Omental fat pad (tissue), 4 donors: ENCODE data around the gene NFIX. TPM values are rescaled to one million over a fixed set of nuclear protein-coding genes. Genes with fewer than 3 reads are reported as not detected.

Experiments used
- total RNA-seq, 4 donors: library from RNA; depleted of rRNA; stranded (reverse); fragments of >200 nt; gene quantifications; one replicate each; pipeline ENCODE4 v1.1.0, GENCODE V29; 2016

The NFIX gene
- total RNA-seq, 4 donors from 2014 or later: 39.5 to 53.1 (median 43.0) TPM

Other genes starting within 250 kb of the NFIX start
- gene BEST2, start 243.7 kb upstream of the NFIX start, total RNA-seq: not detected
- gene HOOK2, start 219.9 kb upstream of the NFIX start, total RNA-seq: 10 to 100 TPM; 26.9 to 71.3 (median 56.3) TPM
- gene JUNB, start 204.0 kb upstream of the NFIX start, total RNA-seq: 1,000 to 10,000 TPM in 2 of 4 donors, 100 to 1,000 TPM in 2; 852 to 2,498 (median 1,079) TPM
- 100 to 1,000 TPM; 165 to 320 (median 219) TPM for gene PRDX2, start 193.7 kb upstream of the NFIX start, total RNA-seq
- gene THSD8, start 193.4 kb upstream of the NFIX start, total RNA-seq: not detected
- 10 to 100 TPM in 1 of 4 donors, 1 to 10 TPM in 3; 2.8 to 10.4 (median 5.9) TPM for gene RNASEH2A, start 188.9 kb upstream of the NFIX start, total RNA-seq
- gene RTBDN, start 160.9 kb upstream of the NFIX start, total RNA-seq: not detected
- not detected for gene MAST1, start 157.0 kb upstream of the NFIX start, total RNA-seq
- 10 to 100 TPM; 24.6 to 36.9 (median 28.4) TPM for gene DNASE2, start 114.0 kb upstream of the NFIX start, total RNA-seq
- gene KLF1, start 108.3 kb upstream of the NFIX start, total RNA-seq: under 1 TPM in 1 of 4 donors, not detected in 3; 0.69 TPM
- 10 to 100 TPM; 36.1 to 51.4 (median 45.2) TPM for gene GCDH, start 104.3 kb upstream of the NFIX start, total RNA-seq
- gene SYCE2, start 76.2 kb upstream of the NFIX start, total RNA-seq: not detected
- 10 to 100 TPM; 31.1 to 61.1 (median 38.2) TPM for gene FARSA, start 61.8 kb upstream of the NFIX start, total RNA-seq
- 100 to 1,000 TPM; 349 to 570 (median 439) TPM for gene CALR, start 56.9 kb upstream of the NFIX start, total RNA-seq
- 100 to 1,000 TPM in 1 of 4 donors, 10 to 100 TPM in 3; 65.6 to 119 (median 91.1) TPM for gene RAD23A, start 49.6 kb upstream of the NFIX start, total RNA-seq
- 10 to 100 TPM; 27.2 to 37.7 (median 32.8) TPM for gene GADD45GIP1, start 38.3 kb upstream of the NFIX start, total RNA-seq
- gene DAND5, start 25.9 kb upstream of the NFIX start, total RNA-seq: under 1 TPM in 1 of 4 donors, not detected in 3; 0.56 TPM
- 10 to 100 TPM in 3 of 4 donors, 1 to 10 TPM in 1; 5.5 to 29.9 (median 20.5) TPM for gene LYL1, start 107.4 kb downstream of the NFIX start, total RNA-seq
- gene TRMT1, start 121.3 kb downstream of the NFIX start, total RNA-seq: 10 to 100 TPM; 27.0 to 70.5 (median 39.2) TPM
- gene NACC1, start 122.8 kb downstream of the NFIX start, total RNA-seq: 10 to 100 TPM; 12.0 to 44.7 (median 23.0) TPM
- 10 to 100 TPM; 41.0 to 97.6 (median 53.9) TPM for gene STX10, start 154.9 kb downstream of the NFIX start, total RNA-seq
- gene IER2, start 154.9 kb downstream of the NFIX start, total RNA-seq: 100 to 1,000 TPM; 110 to 253 (median 210) TPM